ENCODE results near the gene LCT.

DNA sequence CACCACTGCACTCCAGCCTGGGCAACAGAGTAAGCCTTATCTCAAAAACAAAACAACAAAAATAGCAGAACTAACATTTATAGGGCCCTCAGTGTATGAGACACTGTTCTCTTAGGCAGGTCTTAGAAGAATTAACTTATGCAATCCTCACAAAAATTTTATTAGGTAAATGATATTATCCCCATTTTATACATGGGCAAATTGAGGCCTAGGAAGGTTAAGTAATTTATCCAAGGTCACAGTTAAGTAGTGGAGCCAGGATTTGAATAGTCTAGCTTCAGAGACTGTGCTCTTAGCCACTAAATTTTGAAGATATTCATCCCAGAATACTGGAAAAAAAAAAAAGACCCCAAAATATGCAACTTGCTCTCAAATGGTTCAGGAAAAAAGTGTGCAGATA, 16.4 kb upstream of the LCT start:
- TF ChIP-seq CTCF (CRISPR knock-in tag; IDR thresholded peaks at IDR 0.05) (no peak), ZNF644 (CRISPR knock-in tag; IDR thresholded peaks at IDR 0.05; ENCODE audit: low read depth) (no peak), ZFP36 (IDR thresholded peaks at IDR 0.05; ENCODE audit: borderline replicate concordance, low read depth, low read length, partially characterized antibody) (no peak), POLR2A (IDR thresholded peaks at IDR 0.05; ENCODE audit: insufficient read depth in 1 of 2, low read depth in 2 of 2, low read length in 2 of 2) (no peak), SIN3A (IDR thresholded peaks at IDR 0.05; ENCODE audit: borderline replicate concordance, low read depth, low read length) (no peak), MEIS2 (CRISPR knock-in tag; IDR thresholded peaks at IDR 0.05) (no peak)
- TF ChIP-seq, protein P1, sequence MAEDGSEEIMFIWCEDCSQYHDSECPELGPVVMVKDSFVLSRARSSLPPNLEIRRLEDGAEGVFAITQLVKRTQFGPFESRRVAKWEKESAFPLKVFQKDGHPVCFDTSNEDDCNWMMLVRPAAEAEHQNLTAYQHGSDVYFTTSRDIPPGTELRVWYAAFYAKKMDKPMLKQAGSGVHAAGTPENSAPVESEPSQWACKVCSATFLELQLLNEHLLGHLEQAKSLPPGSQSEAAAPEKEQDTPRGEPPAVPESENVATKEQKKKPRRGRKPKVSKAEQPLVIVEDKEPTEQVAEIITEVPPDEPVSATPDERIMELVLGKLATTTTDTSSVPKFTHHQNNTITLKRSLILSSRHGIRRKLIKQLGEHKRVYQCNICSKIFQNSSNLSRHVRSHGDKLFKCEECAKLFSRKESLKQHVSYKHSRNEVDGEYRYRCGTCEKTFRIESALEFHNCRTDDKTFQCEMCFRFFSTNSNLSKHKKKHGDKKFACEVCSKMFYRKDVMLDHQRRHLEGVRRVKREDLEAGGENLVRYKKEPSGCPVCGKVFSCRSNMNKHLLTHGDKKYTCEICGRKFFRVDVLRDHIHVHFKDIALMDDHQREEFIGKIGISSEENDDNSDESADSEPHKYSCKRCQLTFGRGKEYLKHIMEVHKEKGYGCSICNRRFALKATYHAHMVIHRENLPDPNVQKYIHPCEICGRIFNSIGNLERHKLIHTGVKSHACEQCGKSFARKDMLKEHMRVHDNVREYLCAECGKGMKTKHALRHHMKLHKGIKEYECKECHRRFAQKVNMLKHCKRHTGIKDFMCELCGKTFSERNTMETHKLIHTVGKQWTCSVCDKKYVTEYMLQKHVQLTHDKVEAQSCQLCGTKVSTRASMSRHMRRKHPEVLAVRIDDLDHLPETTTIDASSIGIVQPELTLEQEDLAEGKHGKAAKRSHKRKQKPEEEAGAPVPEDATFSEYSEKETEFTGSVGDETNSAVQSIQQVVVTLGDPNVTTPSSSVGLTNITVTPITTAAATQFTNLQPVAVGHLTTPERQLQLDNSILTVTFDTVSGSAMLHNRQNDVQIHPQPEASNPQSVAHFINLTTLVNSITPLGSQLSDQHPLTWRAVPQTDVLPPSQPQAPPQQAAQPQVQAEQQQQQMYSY (CRISPR knock-in tag; IDR thresholded peaks at IDR 0.05), result no peak
- TF ChIP-seq, protein P2, sequence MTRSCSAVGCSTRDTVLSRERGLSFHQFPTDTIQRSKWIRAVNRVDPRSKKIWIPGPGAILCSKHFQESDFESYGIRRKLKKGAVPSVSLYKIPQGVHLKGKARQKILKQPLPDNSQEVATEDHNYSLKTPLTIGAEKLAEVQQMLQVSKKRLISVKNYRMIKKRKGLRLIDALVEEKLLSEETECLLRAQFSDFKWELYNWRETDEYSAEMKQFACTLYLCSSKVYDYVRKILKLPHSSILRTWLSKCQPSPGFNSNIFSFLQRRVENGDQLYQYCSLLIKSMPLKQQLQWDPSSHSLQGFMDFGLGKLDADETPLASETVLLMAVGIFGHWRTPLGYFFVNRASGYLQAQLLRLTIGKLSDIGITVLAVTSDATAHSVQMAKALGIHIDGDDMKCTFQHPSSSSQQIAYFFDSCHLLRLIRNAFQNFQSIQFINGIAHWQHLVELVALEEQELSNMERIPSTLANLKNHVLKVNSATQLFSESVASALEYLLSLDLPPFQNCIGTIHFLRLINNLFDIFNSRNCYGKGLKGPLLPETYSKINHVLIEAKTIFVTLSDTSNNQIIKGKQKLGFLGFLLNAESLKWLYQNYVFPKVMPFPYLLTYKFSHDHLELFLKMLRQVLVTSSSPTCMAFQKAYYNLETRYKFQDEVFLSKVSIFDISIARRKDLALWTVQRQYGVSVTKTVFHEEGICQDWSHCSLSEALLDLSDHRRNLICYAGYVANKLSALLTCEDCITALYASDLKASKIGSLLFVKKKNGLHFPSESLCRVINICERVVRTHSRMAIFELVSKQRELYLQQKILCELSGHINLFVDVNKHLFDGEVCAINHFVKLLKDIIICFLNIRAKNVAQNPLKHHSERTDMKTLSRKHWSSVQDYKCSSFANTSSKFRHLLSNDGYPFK (CRISPR knock-in tag; IDR thresholded peaks at IDR 0.05; ENCODE audit: borderline replicate concordance), result no peak

Measured in HepG2 (cell line).